ENCODE data around the gene CYB5R4.
"Not testable (repeated sequence)": the region's sequence is repeated elsewhere in the genome, so short reads cannot be mapped to it uniquely, and the experiment has no call there.

The CYB5R4 gene

DNA sequence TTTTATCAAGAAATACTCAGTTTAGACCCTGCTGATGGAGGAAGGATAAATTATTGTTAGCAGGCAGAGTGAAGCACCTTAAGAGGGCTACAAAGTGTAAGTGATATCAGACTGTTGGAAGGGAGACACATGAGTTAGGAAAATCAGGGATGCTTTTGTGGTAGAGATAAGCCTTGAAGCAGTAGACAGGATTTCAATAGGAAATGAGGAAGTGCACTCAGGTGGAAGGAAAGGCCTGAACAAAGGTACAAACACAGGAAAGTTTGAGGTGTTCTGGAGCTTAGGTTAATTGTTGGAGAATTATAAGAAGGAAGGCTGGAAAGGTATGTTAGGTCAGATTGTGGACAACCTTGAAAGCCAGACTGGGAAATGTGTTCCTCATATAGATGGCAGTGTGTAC, 7.6 kb downstream of the CYB5R4 start:
- DNase-seq, result no peak

GRCh38 chr6:83867527-83868161, 8.2 kb downstream of the CYB5R4 start:
- DNase-seq, result peak; percentile 93

- peak; percentile 63 for DNase-seq
These were observed 9.2 kb downstream of the CYB5R4 start for GRCh38 chr6:83868639-83869038.

DNA sequence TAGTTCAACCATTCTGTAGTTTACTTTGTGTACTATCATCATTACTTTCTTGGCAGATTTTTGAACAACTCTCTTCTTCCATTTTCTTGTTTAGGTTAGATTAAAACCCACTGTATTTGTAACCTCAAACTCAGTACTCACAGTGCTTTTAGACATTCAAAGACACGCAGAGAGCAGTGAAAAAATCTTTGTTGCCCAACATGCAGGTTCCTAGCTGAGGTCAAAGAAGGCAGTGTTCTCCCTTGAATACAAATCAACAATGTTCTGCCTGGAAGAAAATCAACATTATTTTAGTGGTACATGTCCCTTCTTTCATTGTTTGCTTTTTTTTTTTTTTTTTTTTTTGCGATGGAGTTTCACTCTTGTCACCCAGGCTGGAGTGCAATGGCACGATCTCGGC, 11.2 kb downstream of the CYB5R4 start:
- no peak for DNase-seq

GRCh38 chr6:83872386-83873118, 13.1 kb downstream of the CYB5R4 start:
- DNase-seq, result no peak

- no peak for DNase-seq
These were observed 14.4 kb downstream of the CYB5R4 start for GRCh38 chr6:83873869-83874268.

DNA sequence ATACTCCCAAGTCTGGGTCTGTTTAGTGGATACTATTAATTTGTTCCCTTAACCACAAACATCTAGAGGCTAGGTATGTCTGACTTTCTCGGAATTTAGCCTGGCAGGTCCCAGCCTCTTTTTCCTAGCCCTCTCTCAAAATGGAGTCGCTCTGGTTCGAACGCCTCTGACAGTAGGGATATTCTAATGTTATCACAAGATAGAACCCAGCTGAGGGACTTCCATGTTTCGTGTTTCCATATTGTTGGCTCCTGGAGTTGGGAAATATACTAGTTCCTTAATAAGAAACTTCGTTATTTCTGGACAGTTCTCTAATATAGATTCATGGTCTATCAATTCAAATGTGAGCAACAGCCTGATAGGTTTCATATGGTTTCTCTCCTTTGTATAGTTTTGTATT, 16.4 kb downstream of the CYB5R4 start:
- no peak for DNase-seq

DNA sequence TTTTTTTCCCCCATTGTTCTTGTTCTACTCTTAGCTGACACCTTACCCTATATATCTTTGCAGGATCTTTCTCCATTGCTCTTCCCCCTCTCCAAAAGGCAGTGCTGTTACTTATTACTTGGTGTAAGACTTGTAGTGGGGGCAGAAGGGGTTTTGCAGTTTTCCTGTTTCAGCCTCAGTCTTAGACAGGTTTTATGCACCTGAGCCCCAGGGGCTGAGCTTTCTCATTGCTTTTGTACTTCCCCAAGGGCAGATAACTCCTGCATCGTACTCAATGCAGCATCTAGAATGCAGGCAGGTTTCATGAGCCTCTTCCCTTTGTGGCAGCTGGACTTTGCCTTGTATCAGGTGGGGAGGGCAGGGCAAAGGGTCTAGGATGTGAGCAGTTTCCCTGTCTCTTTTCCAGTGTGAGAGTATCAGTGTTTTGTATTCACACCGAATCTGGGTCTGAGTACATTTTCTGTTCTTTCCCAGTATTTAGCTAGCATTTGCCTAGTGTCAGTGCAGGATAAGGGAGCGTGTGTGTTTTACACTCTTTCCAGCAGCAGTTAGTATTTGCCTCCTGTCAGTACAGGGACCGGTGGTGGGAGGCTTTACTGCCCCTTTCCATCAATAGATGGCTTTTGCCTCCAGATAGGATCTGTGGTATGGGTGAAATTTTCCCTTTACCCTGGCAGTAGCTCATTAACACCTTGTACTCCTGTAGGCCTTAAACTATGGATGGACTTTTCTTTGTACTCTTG, 19.6 kb downstream of the CYB5R4 start:
- DNase-seq, result no peak

DNA sequence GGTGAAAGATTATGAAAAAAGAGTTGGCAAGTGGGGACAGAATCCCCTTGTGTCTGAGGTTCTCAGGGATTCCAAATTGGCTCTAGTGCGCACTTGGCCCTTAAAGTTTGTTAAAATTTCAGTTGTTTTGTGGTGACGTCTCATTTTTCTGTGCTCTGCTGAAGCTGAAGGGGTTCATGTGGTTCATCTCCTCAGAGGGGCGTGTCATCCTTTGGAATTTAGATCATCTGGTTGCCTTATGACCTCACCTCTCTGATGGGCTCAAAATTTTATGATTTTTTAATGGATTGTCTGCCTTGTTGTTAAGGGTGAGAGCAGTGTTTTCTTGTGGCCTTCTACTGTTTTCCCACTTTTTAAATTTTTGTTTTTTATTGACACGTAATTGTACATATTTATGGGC, 20.3 kb downstream of the CYB5R4 start:
- DNase-seq, result peak; percentile 13

GRCh38 chr6:83883240-83883639, 23.8 kb downstream of the CYB5R4 start:
- no peak for DNase-seq

- peak; percentile 64 for DNase-seq
These were observed 25.0 kb downstream of the CYB5R4 start for GRCh38 chr6:83884523-83884922.

GRCh38 chr6:83885984-83886383, 26.5 kb downstream of the CYB5R4 start:
- DNase-seq, result no peak

DNA sequence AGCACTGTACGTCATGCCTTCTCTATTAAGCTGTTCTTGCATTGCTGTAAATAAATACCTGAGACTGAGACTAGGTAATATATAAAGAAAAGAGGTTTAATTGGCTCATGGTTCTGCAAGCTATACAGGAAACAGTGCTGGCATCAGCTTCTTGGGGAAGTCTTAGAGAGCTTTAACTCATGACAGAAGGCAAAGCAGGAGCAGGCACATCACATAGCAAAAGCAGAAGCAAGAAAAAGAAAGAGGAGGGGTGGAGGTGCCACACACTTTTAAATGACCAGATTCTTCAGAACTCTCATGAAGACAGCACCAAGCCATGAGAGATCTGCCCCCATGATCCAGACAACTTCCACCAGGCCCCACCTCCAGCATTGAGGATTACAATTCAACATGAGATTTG, 30.1 kb downstream of the CYB5R4 start:
- DNase-seq, result no peak

DNA sequence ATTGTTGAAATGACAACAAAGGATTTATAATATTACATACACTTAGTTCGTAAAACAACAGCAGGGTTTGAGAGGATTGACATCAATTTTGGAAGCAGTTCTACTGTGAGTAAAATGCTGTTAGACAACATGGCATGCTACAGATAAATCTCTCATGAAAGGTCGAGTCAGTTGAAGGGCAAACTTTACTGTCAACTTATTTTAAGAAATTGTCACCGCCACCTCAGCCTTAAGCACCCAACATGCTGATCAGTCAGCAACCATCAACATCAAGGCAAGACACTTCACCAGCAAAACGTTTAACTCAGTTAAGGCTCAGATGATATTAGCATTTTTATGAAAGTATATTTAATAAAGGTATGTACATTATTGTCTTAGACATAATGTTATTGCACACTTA, 31.0 kb downstream of the CYB5R4 start:
- DNase-seq, result no peak

GRCh38 chr6:83891586-83891985, 32.1 kb downstream of the CYB5R4 start:
- DNase-seq, result no peak

- DNase-seq, result no peak
These were observed 33.5 kb downstream of the CYB5R4 start for GRCh38 chr6:83893024-83893423.

DNA sequence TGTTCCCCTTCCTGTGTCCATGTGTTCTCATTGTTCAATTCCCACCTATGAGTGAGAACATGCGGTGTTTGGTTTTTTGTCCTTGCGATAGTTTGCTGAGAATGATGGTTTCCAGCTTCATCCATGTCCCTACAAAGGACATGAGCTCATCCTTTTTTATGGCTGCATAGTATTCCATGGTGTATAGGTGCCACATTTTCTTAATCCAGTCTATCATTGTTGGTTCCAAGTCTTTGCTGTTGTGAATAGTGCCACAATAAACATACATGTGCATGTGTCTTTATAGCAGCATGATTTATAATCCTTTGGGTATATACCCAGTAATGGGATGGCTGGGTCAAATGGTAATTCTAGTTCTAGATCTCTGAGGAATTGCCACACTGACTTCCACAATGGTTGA, 37.6 kb downstream of the CYB5R4 start:
- DNase-seq, result not testable (repeated sequence)

GRCh38 chr6:83901624-83902023, 42.1 kb downstream of the CYB5R4 start:
- DNase-seq, result no peak

- DNase-seq, result no peak
These were observed 44.9 kb downstream of the CYB5R4 start for GRCh38 chr6:83904395-83904794.

- no peak for DNase-seq
These were observed 46.2 kb downstream of the CYB5R4 start for GRCh38 chr6:83905648-83906047.

GRCh38 chr6:83907623-83908390, 48.3 kb downstream of the CYB5R4 start:
- DNase-seq, result not testable (repeated sequence)

GRCh38 chr6:83908813-83909212, 49.3 kb downstream of the CYB5R4 start:
- DNase-seq, result peak; percentile 10

DNA sequence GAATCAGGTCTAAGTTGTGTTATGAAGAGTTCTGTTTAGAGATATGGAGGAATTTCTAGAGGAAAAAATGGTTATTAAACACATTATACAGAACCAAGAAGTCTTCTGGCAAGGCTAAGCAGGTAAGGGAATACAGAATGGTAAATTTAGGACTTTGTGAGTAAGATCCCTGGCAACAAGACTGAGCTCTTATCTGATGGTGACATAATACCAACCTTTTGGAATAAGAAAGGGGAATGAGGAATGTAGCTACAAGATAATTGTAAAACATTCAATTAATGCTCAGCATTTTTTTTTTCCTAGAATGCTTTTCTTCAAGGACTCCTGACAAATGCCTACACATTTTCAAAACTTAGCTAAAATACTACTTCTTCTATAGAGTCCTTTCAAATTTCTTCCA, 51.8 kb downstream of the CYB5R4 start:
- no peak for DNase-seq

Data from fibroblast of skin of right quadriceps (primary cell).